Right atrium auricular region (tissue), 2 donors: Measurements from ENCODE around the gene FDPS. TPM values are rescaled to one million over a fixed set of nuclear protein-coding genes. Genes with fewer than 3 reads are reported as not detected.

ENCODE experiments used
- DNase-seq: peaks from one replicate; pipeline ENCODE4 v3.0.0-alpha.2; 2019; ENCODE audit warnings: low spot score
- H3K27ac ChIP-seq, 2 donors: fragments of 200-600 bp; sonication (generic); 1 replicate in 1 of 2; 2 replicates in 1 of 2; pipeline ENCODE4 v1.5.1; 2016 to 2019
- H3K27me3 ChIP-seq, 2 donors: fragments of 200-600 bp; sonication (generic); one replicate each; pipeline versions ENCODE4 v1.5.1 to v1.6.0; 2017 to 2019
- H3K36me3 ChIP-seq: fragments of 200-600 bp; sonication (generic); one replicate; pipeline ENCODE4 v1.5.1; 2016
- H3K4me1 ChIP-seq, 2 donors: fragments of 200-600 bp; sonication (generic); one replicate each; pipeline versions ENCODE4 v1.5.1 to v1.6.0; 2017 to 2019
- H3K4me3 ChIP-seq, 2 donors: fragments of 200-600 bp; sonication (generic); 1 replicate in 1 of 2; 2 replicates in 1 of 2; pipeline ENCODE4 v1.5.1; 2017 to 2019; ENCODE audit warnings: mild to moderate bottlenecking in 1 of 2, moderate library complexity in 1 of 2
- H3K9me3 ChIP-seq, 2 donors: fragments of 200-600 bp; sonication (generic); one replicate each; pipeline ENCODE4 v1.5.1; 2019
- total RNA-seq, 2 donors: library from RNA; depleted of rRNA; stranded (reverse); fragments of >200 nt; gene quantifications; one replicate each; pipeline ENCODE4 v1.1.0, GENCODE V29; 2016
- TF ChIP-seq, protein P1 (sequence below), 2 donors: fragments of 200-600 bp; sonication (generic); IDR thresholded peaks; one replicate each; pipeline ENCODE4 v1.5.1; 2019; ENCODE audit warnings: antibody characterized with exemption in 2 of 2

The FDPS gene
- total RNA-seq, result 10 to 100 TPM; 65.3 to 73.1 TPM

DNA sequence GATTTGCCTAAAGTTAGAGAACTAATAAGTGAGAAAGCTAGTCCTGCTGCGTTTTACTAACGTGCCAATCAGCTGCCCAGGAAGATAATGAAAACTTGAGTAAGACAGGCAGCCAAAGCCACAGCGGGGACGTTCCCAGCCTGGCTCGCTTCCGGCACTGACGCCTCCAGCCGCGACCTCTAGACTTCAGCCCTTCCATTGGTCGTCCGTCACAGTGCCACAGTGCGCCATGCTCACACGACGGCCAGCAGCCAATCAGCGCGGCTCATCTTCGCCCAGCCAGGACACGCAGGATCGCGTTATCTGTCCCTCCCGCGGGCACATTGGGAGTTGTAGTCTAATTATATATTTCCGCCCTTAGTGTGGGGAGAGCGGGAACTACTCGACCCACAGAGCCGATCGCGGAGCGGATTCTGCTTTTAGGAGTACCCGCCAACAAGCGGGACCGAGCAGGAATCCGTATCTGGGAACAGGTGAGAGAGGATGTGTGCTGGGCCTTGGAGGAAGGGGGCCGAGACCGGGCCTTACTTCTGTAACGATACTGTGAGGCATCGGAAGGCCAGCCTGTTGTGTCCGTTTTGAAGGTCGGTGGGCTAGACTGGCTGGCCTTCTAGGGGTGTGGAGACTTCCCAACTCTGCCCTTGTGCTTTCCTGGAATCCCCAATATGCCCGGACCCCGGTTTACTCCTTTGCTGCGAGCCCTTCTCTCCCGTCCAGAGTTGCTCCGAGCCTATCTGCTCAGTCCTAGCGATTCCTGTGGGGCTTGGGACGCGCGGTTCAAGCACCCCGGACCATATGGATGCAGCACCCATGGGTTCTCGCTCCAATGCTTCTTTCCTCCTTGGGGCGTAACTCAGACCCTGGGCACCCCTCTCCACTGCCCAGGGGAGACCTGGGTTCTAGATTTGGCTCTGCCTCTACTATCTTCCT, at the start of gene FDPS:
Gene FDPS (plus strand): TSS at position 374 of the 930 bp plus-strand sequence. CDS start 924 bp downstream, outside the sequence.
- peak within 1 kb of the TSS; percentile 66 to 67 for H3K4me3 ChIP-seq
- peaks cover 0 to 26% of the 10 kb centered on the region in 2 donors for H3K4me1 ChIP-seq
- peak; percentile 100 for DNase-seq
- H3K36me3 ChIP-seq, result peaks cover 6% of the 10 kb centered on the region
- TF ChIP-seq, protein P1, sequence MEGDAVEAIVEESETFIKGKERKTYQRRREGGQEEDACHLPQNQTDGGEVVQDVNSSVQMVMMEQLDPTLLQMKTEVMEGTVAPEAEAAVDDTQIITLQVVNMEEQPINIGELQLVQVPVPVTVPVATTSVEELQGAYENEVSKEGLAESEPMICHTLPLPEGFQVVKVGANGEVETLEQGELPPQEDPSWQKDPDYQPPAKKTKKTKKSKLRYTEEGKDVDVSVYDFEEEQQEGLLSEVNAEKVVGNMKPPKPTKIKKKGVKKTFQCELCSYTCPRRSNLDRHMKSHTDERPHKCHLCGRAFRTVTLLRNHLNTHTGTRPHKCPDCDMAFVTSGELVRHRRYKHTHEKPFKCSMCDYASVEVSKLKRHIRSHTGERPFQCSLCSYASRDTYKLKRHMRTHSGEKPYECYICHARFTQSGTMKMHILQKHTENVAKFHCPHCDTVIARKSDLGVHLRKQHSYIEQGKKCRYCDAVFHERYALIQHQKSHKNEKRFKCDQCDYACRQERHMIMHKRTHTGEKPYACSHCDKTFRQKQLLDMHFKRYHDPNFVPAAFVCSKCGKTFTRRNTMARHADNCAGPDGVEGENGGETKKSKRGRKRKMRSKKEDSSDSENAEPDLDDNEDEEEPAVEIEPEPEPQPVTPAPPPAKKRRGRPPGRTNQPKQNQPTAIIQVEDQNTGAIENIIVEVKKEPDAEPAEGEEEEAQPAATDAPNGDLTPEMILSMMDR (IDR thresholded peaks at IDR 0.05), result no peak
- no peaks in the 10 kb centered on the region for H3K27me3 ChIP-seq
- H3K27ac ChIP-seq, result peak within 1 kb of the TSS; percentile 87 to 93
- H3K9me3 ChIP-seq, result no peaks in the 10 kb centered on the region

DNA sequence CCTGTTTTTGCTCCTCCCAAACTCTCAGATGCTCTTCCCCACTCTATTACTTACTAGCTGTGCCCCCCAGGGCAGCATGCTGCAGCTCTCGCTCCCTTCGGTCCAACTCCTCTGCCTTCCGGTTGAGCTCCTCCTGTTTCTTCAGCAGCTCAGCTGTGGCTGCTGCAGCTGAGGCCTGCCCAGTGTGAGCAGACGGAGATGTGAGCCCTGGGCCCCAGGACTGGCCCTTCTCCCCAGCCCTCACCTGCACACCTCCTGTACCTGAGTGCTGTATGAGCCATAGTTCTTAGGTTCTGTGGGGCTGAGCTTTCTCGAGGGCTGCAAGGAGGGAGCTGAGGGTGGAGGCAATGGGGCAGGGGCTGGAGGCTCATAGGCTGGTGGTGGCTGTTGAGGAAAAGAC, 48.4 kb upstream of the FDPS start:
- TF ChIP-seq, protein P1 (IDR thresholded peaks at IDR 0.05), result no peak
- Histone ChIP-seq H3K36me3 (peaks cover 48% of the 10 kb centered on the region), H3K27me3 (no peaks in the 10 kb centered on the region), H3K4me3 (no peak overlapping the region), H3K27ac (no peak overlapping the region), H3K4me1 (peaks cover 3 to 32% of the 10 kb centered on the region in 2 donors), H3K9me3 (no peaks in the 10 kb centered on the region)
- no peak for DNase-seq

DNA sequence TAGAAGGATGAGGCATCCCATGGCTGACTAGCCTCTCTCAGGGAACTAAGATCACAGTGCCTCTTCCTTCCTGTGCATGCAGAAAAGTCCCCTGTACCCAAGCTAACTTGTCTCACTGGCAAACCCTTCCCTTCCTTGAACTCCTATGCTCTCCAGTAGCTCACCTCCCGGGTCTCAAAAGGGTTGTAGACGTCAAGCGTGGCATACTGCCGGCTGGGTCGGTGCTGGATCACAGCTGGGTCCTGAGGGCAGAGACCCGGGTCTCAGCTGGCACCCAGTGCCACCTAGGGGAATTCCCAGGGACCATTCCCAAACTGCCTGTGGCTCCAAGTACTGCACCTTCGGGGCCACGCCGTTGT, 47.2 kb upstream of the FDPS start:
- H3K9me3 ChIP-seq, result no peaks in the 10 kb centered on the region
- H3K27me3 ChIP-seq, result no peaks in the 10 kb centered on the region
- TF ChIP-seq, protein P1 (IDR thresholded peaks at IDR 0.05), result no peak
- peaks cover 59% of the 10 kb centered on the region for H3K36me3 ChIP-seq
- H3K4me1 ChIP-seq, result peaks cover 3 to 23% of the 10 kb centered on the region in 2 donors
- peak overlapping the region; percentile 67 to 86 for H3K4me3 ChIP-seq
- DNase-seq, result no peak
- peak overlapping the region; percentile 75 to 86 for H3K27ac ChIP-seq

- peak; percentile 99 for DNase-seq
- Histone ChIP-seq H3K36me3 (peaks cover 61% of the 10 kb centered on the region), H3K27ac (peak within 1 kb of the TSS; percentile 75 to 86), H3K9me3 (no peaks in the 10 kb centered on the region), H3K4me3 (peak within 1 kb of the TSS; percentile 67 to 86), H3K27me3 (no peaks in the 10 kb centered on the region), H3K4me1 (peaks cover 3 to 25% of the 10 kb centered on the region in 2 donors)
- TF ChIP-seq, protein P1 (IDR thresholded peaks at IDR 0.05), result no peak
Measured at GRCh38 chr1:155261852-155262673, 46.6 kb upstream of the FDPS start, which contains the start of gene SCAMP3. Gene SCAMP3, minus strand, starts transcription at chr1:155262360. Its CDS starts 209 bp downstream, at chr1:155262151.

DNA sequence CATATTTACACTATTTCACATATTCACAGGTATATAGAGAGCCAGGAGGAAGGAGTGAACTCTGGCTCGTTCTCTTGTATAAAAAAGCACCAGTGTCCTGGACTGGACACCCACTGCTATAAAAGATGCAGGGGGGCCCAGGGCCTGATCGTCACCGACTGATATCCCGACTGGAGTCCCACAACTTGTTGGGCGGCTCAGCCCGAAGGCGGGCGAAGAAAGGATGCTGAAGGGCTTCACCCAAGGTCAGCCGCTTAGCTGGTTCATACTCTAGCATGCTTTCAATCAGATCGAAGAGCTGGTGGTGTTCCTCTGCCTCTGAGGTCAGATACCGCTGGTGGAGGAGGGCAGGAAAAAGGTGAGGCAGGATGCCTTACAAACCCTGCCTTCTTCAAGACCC, 45.6 kb upstream of the FDPS start:
- H3K9me3 ChIP-seq, result no peaks in the 10 kb centered on the region
- H3K36me3 ChIP-seq, result peaks cover 65% of the 10 kb centered on the region
- no peak overlapping the region for H3K27ac ChIP-seq
- H3K27me3 ChIP-seq, result no peaks in the 10 kb centered on the region
- H3K4me3 ChIP-seq, result no peak overlapping the region
- H3K4me1 ChIP-seq, result peaks cover 3 to 31% of the 10 kb centered on the region in 2 donors
- no peak for DNase-seq
- TF ChIP-seq, protein P1 (IDR thresholded peaks at IDR 0.05), result no peak
